HFF-Myc (cell line): Measurements from ENCODE around the gene ARHGAP25.

Experiments used
- DNase-seq: peaks from one replicate; pipeline ENCODE4 v3.0.0-alpha.2; 2011; ENCODE audit warnings: low read depth; ENCODE audit errors: extremely low read depth
- H3K4me3 ChIP-seq: replicated peaks from 2 replicates; pipeline ENCODE4 v1.5.1; 2011; ENCODE audit warnings: low read depth, mild to moderate bottlenecking, control low read depth, low read length
- CTCF ChIP-seq: IDR thresholded peaks from 2 replicates; pipeline ENCODE4 v1.5.1; 2012; ENCODE audit warnings: mild to moderate bottlenecking, low read depth, low read length, control low read depth; ENCODE audit errors: missing control alignments

The ARHGAP25 gene

GRCh38 chr2:68861330-68861729 lies 126.7 kb downstream of the ARHGAP25 start:
- no peak for DNase-seq
- H3K4me3 ChIP-seq = no peak overlapping the region
- TF ChIP-seq CTCF = no peak

DNA sequence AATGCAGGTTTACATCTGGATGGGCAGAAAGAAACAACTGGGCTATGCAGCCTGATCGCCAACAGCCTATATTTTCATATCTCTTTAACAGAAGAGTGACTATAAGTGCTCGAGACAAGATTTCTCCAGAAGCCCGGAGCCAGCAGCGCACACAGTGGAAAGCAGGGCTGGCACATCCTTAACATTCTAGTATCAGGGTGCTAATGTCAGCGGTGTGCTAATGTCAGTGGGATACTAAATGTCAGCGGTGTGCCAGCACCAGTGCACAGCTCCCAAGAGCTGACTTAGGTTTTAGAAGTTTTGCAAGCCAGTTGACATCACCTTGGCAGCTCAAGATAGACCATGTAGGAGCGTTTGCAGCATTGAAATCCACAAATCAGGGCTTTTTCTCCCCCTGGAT lies 128.3 kb downstream of the ARHGAP25 start:
- H3K4me3 ChIP-seq = no peak overlapping the region
- no peak for DNase-seq
- no peak for TF ChIP-seq CTCF

GRCh38 chr2:68863996-68864395 lies 129.4 kb downstream of the ARHGAP25 start:
- no peak for DNase-seq
- no peak overlapping the region for H3K4me3 ChIP-seq
- no peak for TF ChIP-seq CTCF

DNA sequence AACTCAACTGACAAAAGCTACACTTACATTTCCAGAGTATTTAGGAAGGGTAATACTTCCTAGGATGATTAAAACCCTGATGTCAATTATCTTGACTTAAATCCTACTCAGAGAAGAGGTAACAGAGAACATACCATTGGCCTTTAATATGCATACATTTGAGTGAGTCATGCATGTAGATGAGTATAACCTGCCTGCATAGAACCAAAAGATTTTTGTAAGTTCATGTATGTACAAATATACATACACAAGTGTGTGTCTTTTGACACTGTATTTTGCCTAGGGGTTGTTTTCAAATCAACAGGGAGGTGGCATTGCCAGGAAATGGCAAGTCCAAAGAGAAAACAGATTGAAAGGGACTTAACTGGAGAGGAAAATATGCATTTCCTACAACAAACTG lies 130.5 kb downstream of the ARHGAP25 start:
- no peak for DNase-seq
- no peak for TF ChIP-seq CTCF
- H3K4me3 ChIP-seq = no peak overlapping the region

DNA sequence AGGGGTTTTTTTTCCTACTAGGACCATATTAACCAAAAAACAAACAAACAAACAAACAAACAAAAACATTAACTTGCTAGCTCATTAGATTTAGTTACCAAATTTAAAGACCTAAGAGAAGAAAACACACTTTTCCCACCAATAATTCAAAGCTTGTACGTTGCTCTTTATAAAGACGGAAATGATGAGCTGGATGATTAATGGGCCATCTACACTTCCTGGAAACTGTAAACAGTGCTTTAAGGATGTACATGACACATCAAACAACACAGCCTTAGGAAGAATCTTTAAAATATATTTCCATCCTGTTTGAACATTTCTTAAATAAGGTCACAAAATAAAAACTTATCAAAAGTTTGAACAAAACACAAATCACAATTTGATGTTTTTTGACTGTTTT lies 135.6 kb downstream of the ARHGAP25 start:
- no peak for TF ChIP-seq CTCF
- no peak overlapping the region for H3K4me3 ChIP-seq
- DNase-seq = no peak

- no peak for TF ChIP-seq CTCF
- no peak within 1 kb of the TSS for H3K4me3 ChIP-seq
- no peak for DNase-seq
These were observed 136.7 kb downstream of the ARHGAP25 start, which contains the start of gene BMP10 for GRCh38 chr2:68871159-68871764. Gene BMP10 (minus strand): TSS chr2:68871397. CDS start chr2:68871358, 39 bp downstream.
